NCI-H510A (cell line): ENCODE data around the gene MESD.
A peak's percentile ranks its signal among the peaks of the same experiment; 100 is the strongest.

Source experiments
- DNase-seq: peaks from one replicate; lab custom pipeline; 2025; lab: John Stamatoyannopoulos, UW

The MESD gene

DNA sequence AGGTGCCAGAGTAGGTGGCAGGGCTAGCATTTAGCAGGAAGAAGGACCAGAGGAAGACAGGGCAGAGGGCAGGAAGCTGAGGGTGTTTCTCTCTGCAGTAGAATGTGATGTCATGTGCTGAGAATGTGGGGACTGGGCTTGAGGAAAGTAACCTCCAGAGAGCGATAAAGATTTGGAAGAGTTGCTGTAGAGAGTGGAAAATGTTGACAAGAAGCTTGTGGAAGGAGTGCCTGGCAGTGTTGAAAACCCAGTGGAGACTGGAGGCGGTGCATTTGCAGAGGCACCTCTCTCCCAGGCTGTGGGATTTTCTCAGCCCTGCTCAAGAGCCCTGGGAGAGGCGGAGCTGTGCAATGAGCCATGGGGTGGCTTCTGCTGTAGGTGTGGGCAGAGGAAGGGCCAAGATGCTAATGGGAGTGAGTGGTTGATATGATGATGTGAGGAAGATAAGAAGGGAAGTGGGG is 54.8 kb downstream of the MESD start:
- DNase-seq: no peak

DNA sequence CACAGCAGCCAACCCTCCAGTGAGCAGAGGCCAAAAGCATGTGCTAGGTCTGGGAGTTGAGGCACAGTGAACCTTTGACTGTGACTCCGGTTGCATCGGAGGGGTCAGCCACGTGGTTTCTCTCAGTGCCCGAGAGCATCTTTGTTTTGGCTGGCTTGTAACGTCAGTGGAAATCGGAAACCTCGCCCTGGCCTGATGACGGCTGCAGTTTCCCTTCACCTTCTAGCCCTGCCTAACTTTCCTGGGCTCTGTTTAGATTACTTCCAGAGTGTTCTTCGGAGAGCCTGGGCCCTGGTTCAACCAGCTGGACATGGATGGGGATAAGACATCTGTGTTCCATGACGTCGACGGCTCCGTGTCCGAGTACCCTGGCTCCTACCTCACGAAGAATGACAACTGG is 56.6 kb downstream of the MESD start:
- DNase-seq: no peak

DNA sequence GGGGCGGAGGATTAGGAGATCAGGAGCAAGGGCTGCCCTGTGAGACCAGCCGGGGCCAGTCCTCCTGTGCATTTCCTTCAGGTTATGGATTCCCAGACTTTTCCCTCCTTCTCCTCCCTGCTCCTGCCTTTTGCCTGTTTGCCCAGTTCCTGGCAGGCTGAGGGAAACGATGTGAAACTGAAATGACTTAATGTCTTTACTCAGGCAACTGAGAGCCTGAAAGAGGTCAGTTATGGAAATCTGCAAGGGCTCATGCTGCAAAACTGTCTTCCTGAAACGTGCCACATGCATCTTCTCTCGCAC is 57.2 kb downstream of the MESD start:
- DNase-seq: no peak

GRCh38 chr15:80931721-80932512 is 57.7 kb downstream of the MESD start:
- DNase-seq: no peak

GRCh38 chr15:80931191-80931590 is 58.4 kb downstream of the MESD start:
- DNase-seq: no peak

DNA sequence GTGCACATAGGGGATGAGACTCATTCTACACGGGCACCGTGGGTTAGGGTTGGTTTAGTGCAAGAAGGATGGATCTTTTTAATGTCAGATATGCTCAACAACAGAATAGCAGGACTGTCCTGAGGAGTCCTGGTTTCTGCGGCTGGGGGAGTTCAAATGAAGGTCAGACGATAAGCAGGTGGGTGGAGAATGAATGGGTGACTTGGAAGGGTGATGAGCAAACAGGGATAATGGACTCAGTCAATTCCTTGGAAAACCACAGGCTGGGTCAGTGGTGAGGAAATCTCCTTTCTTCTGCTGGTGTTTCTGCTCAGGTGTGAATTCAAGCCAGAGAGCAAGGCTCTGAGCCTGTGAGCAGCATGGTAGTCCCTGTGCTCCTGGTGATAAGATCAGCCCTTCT is 59.9 kb downstream of the MESD start:
- DNase-seq: no peak

- DNase-seq: no peak
Observed at GRCh38 chr15:80929225-80929624, 60.4 kb downstream of the MESD start.

DNA sequence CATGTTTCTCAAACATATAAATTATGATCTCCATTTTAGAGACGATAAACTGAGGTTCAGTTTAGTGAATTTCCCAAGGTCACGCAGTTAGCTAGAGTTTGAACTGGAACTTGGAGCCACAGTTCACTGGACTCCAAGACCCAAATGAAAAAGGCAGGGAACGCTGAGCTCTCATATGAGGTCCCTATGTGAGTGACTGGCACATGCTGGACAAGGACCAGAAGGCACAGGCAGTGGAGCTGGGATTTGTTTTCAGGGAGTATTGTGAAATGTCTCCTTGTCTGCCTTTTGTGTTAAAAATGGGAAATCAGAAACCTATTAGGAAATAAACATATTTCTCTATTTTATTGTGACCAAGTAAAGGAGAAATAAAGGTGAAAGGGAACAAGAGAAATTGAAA is 63.5 kb downstream of the MESD start:
- no peak for DNase-seq

- no peak for DNase-seq
Observed at GRCh38 chr15:80925597-80926059, 64.0 kb downstream of the MESD start.

- DNase-seq: no peak
Observed at GRCh38 chr15:80924278-80924677, 65.3 kb downstream of the MESD start.

DNA sequence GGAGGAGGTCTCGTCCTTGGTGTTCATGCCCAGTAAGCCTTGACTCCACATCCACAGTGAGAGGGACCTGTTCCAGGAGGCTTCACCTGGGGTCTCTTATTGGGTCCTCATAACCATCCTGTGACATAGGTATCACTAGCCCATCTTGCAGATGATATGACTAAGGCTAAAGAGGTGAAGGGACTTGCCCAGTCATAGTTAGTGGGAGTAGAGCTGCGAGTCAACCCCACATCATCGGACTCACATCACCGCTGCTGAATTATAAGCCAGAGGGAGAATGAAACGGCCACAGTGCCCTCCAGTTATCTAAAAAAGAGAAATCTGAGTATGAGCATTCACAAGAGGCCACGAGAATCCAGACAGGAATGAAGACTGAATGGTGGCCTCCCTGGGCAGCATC is 66.0 kb downstream of the MESD start:
- DNase-seq: no peak

DNA sequence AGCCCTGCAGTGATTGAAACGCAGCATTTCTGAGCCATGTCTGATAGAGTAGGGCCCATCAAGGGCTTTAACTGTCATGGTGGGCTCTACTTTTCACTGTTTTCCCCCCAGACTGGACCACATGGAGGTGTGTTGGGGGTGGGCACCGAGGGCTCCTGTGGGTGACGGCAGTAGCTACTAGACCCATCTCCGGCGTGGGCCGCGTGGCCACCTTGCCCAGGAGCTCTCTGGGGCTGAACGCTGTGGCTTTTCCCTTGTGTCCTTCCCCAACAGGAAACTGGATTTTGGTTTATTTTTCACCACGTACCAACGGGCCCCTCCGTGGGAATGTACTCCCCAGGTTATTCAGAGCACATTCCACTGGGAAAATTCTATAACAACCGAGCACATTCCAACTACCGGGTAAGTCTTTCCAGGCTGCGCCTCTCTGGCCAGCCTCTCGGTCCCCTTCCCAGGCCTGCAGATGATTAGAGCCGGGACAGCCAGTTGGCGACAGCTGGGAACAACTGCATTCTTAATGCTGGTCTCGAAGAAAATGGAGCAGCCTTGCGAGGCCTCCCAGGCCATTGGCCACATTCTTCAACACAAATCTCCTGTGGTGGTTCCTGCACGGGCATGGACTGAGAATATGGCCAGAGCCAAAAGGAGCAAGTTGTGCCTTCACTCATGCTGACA is 67.7 kb downstream of the MESD start:
- no peak for DNase-seq

DNA sequence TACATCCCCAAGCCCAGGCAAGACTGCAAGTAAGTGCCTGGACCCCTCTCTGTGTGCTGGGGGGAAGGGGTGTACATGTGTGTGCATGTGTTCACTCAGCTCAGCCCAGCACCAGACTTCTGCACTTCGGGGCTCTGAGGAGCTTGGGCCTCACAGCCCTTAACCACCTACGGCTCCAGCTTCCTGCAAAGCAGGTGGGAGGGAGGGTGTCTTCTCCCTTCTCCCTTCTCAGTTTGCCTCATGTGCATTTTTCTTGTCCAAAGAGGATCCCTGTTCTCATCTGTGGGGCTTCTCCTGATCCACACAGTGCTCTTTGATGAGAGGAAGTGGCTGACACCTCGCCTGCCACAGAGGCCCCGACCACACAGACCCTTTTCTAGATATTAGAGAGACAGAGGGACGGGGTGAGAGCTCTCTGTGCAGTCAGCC is 69.3 kb downstream of the MESD start:
- no peak for DNase-seq

GRCh38 chr15:80918196-80918783 is 71.3 kb downstream of the MESD start:
- DNase-seq: no peak

GRCh38 chr15:80916056-80916455 is 73.6 kb downstream of the MESD start:
- no peak for DNase-seq

GRCh38 chr15:80915472-80915871 is 74.1 kb downstream of the MESD start:
- DNase-seq: no peak

- DNase-seq: no peak
Observed at GRCh38 chr15:80913541-80913940, 76.1 kb downstream of the MESD start.

GRCh38 chr15:80912673-80913072 is 76.9 kb downstream of the MESD start:
- DNase-seq: no peak

- no peak for DNase-seq
Observed at GRCh38 chr15:80911821-80912220, 77.8 kb downstream of the MESD start.

DNA sequence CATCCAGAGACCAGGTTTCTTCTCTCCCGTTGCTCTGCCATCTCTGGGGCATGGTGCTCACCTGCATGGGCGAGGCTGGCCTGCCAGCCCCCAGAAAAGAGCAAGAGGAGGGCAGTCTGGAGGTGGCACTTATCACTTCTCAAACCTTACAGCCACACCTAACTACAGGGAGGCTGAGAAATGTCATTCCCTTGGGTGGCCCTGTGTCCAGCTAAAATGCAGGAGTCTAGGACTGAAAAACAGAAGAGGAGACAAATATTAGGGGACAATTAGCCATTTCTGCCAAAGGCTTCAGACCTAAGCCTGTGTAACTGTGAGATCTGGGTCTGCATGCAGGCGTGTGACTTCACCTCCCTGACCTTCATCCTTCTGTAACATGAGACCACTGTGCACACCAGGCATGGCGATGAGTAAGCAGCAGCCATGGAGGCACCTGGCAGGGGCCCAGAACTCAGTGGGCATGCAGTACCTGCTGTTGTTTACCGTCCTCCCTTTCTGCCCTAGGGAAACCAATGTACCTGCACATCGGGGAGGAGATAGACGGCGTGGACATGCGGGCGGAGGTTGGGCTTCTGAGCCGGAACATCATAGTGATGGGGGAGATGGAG is 83.4 kb downstream of the MESD start:
- peak; percentile 59 for DNase-seq

- no peak for DNase-seq
Observed at GRCh38 chr15:80904998-80905397, 84.6 kb downstream of the MESD start.

- no peak for DNase-seq
Observed at GRCh38 chr15:80902298-80902801, 87.3 kb downstream of the MESD start.

DNA sequence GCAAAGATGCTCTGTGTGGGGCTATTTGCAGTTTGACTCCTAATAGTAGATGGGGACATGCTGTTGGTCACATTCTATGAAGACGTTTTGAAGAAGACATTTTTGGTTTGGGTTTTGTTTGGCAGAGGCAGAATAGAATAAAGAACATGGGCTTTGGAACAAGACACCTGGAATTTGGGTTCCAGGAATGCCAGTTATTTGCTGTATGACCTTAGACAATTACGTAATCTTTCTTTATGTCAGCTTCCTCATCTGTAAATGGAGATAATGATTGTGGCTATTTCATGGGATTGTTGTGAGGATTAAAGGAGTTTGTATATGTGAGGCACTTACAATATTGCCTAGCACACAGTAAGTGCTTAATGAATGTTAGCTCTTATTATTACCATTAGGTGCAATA is 91.6 kb downstream of the MESD start:
- DNase-seq: no peak
